Keratinocyte (primary cell): Measurements from ENCODE around the gene ABI3BP.

ENCODE experiments used
- CTCF ChIP-seq, 3 experiments: IDR thresholded peaks in 1 of 3; conservative IDR thresholded peaks in 1 of 3; optimal IDR thresholded peaks in 1 of 3; 2 replicates in 2 of 3; 3 replicates in 1 of 3; pipeline versions ENCODE3 to v1.5.1; 2011; ENCODE audit warnings: low read length in 3 of 3, mild to moderate bottlenecking in 3 of 3, moderate library complexity in 2 of 3, control low read depth in 1 of 3, inconsistent platforms in 1 of 3; ENCODE audit not compliant: insufficient read depth in 2 of 3; ENCODE audit errors: extremely low read depth in 1 of 3
- EZH2 ChIP-seq: IDR thresholded peaks from one replicate; pipeline ENCODE4 v1.6.1; 2012; ENCODE audit warnings: inconsistent platforms, mild to moderate bottlenecking, low read length, moderate library complexity

- TF ChIP-seq CTCF (optimal IDR thresholded peaks at IDR 0.05 in 1 of 3, IDR thresholded peaks at IDR 0.05 in 1 of 3, conservative IDR thresholded peaks at IDR 0.05 in 1 of 3; ENCODE audit: extremely low read depth in 1 of 3, insufficient read depth in 2 of 3, low read length in 3 of 3) (no peak), EZH2 (no peak)
Observed at GRCh38 chr3:100781301-100781700, 211.9 kb downstream of the ABI3BP start.
